Stimulated activated CD4-positive, alpha-beta T cell treated with anti-CD3 and anti-CD28 coated beads, Interleukin-1b, Interleukin-23, amount 100 ng/mL, for 4 hours (primary cell): ENCODE results near the gene LENEP.

Experiments
- DNase-seq, 2 donors: peaks; one replicate each; pipeline ENCODE4 v3.0.0-alpha.2; 2020; ENCODE audit warnings: low read depth in 2 of 2

LENEP gene

DNA sequence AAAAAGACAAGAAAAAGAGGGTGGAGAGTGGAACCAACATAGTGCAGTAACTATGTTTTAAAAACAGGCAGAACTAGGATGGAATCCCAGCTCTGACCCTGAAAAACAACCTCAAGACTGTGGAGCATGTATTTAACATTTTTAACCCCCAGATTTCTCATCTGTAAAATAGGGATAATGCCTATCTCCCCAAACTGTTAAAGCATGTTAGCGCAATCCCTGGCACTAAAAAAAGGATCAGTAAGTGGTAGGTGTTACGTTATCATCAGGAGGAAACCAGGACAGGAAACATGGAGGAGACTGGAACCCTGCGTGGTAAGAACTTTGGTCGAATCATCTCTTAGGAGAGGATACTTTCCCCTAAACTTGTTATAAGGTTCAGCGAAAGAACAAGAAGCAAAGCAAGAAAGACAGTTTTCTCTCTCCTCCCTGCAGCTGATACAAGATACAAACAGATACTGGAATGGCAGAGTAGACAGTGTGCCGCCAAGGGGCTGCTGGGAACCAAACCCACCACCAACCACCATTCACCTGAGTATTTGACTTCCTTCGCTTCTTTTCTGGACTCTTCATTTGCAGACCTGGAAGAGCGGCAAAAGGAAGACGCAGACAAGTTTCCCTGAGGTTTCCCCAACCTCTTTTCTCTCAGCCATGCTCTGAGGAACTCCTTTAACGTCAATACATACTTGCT, 32.8 kb upstream of the LENEP start:
- no peak for DNase-seq

DNA sequence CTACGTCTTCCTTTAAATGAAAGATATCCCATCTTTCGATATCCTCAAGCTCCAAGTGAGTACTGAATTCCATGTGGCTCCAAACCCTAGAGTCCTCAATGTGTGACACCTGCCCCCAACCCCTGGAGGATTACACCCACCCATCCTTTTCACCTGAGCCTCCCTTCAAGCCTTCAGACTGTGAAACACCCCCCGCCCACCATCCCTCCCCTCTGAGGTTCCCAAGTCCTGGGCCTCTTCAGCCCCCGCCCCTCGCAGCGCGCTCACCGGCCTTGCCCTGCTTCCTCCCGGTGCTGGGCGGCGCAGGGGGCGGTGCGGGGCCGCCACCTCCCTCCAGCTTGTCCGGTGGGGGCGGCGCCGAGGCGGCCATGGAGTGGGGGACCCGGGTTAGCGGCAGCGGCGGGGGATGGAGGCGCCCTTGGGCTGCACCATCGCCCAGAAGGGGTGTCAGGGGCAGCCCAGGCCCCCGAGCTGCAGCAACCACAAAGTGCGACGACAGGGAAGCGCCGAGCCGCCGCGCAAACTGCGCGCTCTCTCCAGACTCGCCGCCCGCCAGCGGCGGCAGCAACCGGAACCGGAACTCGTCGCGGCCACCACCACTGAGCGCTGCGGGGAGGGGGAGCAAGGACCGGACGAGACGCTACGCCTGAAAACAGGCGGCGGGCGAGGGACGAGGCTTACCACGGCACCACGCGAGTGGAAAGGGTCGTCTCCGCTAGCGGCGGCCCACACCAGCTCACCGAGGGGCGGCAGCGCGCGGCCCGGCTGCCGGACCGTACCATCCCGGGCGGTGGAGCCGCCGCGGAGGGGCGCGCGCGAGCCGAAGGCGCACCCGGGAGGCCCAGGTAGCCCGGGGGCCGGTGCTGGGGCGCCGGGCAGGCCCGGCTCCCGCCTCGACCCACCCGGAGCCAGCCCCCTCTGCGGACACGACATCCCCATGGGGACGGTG, 31.9 kb upstream of the LENEP start, which contains the start of gene PYGO2:
PYGO2 (minus strand) TSS at position 576 of the 949 bp plus-strand sequence; CDS start at position 370, 206 bp downstream.
- peak; percentile 66 to 81 for DNase-seq

DNA sequence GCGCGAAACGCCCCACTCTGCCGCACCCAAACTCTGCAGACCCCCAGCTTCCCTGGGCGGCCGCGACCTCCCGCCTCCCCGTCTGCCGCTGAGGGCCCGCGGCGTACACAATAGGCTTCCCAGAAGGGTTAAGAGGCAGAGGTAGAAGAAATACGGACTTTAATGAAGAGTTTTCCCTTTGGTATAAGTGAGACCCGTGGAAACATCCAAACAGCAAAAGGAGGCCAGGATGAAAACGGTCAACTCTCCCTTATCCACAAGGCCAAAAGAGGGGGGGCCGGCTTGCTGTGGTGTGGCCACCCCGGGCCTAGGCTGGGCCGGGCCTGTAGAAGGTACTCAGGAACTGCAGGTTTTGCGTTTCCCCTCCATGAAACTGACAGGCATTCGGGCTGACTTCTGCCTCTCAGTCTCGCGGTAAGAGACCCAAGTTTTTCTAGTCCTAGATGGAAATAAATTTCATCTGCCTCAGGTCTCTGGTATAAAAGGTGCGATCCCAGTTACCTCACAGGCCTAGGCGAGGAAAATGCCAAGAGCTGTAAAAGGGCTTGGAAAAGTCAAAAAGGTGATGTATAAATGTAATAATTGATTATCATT, 31.1 kb upstream of the LENEP start:
- no peak for DNase-seq

DNA sequence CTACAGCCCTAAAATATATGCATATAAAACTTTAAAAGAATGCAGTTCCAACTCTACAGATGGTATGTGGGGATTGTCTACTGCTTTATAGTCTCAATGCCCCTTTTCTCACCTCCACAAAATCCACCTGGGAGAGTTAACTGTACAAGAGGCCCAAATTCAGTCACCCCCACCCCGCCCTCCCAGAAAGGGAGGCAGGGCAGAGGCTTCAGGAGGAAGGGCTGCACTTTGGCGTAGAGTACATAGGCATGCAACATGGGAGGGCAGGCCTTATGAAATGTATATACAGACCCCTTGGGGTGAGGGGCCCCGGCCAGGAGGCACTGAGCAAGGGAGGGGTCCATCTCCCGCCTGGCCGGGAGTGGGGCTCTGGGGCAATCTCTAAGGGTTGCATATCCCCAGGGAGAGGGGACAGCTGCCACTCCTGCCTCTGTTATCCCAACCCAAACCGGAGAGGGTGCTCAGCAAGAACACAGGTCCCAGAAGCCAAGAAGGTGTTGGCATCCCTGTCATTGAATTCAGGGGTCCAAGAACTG, 30.5 kb upstream of the LENEP start:
- DNase-seq, result no peak

DNA sequence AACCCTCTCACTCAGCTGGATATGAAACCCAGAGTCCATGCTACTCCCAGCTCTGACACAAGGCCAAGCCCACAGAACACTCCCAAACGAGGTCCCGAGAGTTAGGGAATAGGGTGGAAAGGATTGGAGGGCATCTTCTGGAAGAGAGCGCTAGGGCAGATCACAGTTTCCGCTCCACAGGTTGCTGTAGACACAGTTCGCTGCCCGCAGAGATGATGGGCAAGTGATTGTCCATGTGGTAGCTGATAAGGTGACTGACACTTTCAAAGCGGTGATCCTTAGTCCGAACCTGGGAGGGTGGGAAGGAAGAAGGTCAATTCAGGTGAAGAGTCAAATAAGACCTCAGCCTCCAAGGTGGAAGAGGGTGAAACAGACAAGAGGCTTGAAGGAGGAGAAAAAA, 29.7 kb upstream of the LENEP start:
- DNase-seq, result no peak

DNA sequence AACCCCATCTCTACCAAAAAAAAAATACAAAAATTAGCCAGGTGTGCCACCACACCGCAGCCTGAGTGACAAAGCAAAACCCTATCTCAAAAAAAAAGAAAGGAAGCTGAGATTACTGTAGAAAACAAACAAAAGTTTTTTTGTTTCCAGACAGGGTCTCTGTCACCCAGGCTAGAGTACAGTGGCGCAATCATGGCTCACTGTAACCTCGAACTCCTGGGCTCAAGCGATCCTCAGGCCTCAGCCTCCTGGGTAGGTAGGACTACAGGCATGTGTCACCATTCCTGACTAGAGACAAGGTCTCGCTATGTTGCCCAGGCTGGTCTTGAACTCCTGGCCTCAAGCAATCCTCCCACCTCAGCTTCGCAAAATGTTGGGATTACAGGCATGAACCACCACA, 29.0 kb upstream of the LENEP start:
- DNase-seq, result no peak

DNA sequence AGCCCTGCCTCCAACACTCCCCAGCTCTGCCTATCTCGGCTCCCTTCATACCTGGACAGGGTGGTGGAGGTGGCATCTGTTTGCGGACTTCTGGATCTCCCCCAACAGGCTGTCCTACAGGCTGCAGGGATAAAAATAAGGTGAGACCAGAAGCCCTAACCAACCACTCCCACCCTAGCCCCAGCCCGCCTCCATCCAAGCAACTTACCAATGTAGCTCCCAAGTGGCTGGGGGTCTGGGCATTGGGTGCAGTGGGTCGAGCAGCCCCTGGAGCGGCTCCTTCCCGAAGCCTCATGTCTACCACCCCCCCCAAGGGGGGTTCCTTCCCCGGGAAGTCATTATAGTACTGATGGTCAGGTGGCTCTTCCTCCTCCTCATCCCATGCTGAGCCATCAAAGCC, 27.3 kb upstream of the LENEP start:
- no peak for DNase-seq

DNA sequence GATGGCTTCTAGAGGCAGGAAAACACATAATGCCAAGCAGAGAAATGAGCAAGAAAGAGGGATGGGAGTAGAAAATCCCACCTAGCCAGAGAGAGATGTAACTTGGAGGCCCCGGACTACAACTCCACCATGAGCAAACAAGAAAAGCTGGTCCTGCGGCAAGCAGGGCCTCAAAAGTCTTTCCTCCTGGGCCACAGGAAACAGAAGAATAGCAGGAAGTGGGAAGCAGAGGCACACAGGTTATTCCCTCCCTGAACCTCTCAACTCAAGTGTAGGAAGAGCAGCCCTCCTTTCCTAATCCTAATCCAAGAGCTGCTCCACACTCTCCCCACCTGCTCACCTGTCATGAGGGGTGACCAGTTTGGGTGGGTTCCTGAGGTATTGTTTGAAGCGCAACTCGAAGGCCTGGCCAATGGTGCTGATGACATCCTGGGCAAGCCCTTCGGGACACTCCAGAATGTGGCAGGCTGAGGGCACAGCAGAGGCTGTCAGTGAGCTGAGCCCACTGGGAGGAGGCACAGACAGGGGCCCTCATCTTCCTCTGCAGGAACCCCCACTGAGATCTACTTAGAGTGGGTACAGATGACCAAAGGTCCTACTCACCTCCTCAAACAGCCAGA, 25.9 kb upstream of the LENEP start:
- no peak for DNase-seq

DNA sequence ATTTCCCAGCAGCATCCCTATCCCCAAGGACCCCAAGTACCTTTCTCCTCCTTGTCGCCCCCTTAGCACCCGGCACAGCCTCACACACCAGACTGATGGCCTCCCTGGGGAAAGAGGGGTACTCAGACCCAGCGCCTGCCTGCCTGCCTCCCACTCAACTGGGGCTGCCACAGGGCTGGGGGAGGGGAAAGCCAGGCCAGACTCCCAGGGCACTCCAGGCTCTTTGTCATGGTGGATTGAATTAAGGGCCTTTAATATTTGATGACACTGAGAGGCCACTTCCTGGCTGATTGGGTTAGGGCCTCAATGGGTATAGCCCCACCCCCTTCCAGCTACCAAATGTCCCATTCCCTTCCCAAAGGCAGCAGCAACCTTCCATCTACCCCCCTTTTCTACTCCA, 24.7 kb upstream of the LENEP start:
- no peak for DNase-seq

DNA sequence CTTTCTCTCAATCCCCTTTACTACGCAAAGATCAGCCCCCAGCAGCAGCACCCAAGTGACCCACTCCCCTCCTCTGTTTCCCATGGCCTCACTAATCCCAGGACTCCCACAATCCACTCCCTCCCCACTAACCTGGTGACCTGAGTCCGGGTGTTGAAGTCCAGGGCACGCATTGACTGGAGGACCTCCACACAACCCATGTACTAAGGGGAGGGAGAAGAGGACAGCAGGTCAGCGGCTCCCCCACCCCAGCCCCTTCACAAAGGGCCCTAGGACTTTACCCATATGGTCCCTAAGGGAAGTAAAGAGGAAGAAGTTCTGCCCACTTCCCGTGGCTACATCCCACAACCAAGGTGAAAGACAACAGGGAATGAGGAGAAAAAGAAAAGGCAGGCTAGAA, 24.1 kb upstream of the LENEP start:
- DNase-seq, result no peak

DNA sequence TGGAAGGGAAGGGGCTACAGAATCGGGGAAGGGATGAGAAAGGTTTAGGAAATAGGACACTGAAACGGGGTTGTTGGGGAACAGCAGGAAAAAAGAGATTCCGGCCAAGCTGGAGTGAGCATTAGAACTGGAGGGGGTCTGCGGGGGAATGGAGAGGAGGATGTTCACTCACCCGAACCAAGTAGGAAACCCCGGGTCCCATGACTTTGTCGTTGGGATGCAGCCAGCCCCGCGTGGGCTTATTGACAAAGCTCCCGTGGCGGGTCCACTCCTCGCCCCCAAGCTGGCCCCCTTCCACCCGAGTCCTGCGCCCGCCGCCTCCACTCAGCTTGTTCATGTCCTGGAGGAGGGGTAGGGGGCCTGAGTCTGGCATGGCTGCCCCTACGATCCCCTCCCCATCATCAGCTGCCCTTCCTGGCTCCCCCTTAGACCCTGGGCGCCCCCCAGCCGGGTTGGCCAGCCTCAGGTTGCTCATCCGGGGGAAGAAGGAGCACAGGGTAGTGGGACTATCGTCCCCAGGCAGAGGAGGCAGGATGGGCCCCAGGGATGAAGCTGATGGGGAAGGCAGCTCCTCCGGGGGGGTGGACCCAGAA, 23.4 kb upstream of the LENEP start:
- no peak for DNase-seq

DNA sequence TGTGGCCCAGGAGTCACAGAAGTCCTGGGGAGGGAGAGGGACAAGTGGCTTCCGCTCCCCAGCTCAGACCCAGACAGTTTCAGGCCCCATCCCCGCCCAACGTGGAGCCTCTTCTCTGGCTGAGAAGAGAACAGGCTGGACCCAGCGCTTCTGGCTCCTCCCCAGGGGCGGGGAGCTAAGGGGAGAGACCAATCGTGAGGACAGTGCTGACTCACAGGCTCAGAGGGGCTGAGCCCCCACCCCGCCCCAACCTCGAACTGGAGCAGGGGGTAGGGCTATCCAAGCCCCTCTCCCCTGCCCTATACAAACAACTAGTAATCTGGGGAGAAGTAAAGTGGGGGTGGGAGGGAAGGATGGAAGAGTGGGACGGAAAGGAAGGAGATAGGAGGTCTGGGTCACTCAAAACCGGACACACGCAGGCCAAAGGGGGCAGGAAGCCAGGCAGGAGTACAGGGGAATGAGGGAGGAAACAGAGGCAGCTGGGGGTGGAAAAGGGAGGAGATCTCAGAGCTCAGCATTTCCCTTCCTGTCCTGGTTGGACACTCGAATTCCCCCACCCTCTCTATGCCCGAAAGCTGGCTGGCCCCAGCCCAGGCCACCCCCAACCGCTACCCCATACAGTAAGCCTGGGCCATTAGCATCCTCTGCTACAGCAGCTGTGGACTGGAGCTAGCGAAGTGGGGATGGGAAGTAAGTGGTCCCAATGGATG, 22.6 kb upstream of the LENEP start, which contains the start of gene SHC1:
SHC1 (minus strand) TSS at position 117 of the 710 bp plus-strand sequence. CDS start 221 bp downstream, outside the sequence.
- DNase-seq, result peak in 1 of 2 donors; percentile 49

DNA sequence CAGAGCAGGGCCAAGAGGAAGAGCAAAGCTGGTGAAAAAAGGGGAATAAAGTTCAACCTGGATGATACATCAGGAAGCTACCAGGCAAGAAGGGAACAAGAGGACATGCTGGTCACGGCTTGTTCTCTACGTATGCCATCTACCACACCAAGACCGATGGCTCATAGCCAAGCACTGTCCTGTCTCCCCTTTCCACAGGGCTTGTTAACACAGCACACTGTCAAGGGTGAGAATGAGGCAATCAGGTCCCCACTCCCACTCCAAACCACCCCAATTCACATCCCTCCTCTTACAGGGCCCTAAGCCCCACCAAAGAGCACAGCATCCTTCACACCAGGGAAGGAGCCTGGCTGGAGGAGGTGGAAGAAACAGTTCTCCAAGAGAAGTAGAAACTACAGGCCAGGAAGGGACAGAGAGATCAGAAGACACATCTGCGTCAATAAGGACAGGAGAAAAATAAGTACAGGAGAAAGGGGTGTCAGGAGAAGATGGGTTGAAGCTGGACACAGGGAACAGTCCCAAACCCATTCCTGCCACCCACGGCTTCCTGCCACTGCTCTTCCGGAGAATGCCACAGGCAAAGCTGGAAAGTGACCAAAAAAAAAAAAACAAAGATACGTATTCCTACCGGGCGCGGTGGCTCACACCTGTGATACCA, 21.9 kb upstream of the LENEP start:
- DNase-seq, result no peak

DNA sequence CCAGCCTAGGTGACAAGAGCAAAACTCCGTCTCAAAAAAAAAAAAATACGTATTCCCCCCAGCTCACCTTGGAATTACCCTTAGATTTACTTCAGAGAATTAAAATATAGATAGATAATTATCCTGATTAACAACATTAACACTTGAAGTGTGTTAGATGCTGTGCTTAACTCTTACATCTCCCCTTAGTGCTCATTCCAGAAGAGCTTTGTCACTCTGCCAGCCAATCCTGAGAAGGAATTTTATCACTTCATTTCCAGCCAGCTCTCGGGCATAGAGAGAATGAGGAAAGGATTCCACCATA, 21.2 kb upstream of the LENEP start:
- DNase-seq, result no peak

DNA sequence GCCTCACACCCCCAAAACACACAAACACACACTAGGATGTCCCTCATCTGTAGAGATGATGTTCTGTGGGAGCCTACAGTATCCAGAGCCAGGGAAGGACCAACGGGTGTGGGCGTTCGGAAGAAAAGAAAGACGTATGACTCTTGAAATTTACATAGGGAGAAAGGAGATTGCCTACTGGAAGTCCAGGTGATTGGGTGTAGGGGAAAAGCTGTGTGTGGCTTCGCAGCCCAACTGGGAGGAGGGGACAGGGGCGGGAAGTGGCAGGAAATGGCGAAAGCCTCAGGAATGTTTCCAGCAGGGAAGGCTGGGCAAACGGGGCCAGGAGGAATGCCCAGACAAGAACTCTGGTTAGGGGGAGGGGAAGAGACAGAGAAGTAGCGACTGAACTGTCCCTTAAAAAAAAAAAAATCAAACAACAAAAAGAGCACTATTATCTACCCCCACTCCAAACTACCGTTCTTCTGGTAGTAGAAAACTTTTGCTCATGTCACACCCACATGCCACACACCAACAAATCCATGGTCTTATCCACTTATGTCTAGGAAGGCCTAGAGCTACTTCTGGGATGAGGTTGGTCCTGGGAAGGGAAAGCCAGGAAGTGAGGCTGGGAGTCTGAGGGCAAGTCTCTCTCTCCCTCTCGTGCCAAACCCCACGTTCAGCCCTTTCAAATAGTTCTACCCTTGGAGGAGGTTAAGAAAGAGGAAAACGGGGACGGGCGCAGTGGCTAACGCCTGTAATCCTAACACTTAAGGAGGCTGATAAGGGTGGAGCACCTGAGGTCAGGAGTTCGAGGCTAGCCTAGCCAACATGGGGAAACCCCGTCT, 20.7 kb upstream of the LENEP start:
- DNase-seq, result no peak

DNA sequence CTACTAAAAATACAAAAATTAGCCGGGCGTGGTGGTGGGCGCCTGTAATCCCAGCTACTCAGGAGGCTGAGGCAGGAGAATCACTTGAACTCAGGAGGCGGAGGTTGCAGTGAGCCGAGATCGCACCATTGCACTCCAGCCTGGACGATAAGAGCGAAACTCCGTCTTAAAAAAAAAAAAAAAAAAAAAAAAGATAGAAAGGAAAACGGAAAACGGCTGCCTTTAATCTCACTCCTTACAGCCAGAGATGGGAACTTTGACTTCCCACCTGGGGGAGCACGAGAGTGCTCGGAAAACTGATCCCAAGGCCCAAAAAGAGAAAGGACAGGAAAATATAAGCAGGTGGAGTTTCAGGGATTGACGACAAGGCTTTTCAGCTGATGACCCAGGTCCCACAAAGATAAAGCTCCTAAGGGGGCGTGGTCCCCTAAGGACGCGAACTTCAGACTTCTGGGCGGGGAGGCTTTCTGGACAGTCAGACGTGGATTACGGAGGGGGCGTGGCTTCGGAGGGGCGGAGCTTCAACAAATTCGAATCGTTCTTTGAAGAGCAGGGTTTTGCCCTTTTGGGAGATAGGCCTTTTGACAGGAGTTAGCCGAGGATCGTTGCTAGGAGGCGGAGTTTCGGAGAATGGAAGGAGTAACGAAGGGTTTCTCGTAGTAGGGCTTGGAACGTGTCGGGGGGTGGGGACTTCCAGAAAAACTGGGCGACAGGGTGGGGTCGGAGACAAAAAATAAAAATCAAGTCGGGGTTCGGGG, 19.9 kb upstream of the LENEP start:
- DNase-seq, result peak; percentile 85 to 88

DNA sequence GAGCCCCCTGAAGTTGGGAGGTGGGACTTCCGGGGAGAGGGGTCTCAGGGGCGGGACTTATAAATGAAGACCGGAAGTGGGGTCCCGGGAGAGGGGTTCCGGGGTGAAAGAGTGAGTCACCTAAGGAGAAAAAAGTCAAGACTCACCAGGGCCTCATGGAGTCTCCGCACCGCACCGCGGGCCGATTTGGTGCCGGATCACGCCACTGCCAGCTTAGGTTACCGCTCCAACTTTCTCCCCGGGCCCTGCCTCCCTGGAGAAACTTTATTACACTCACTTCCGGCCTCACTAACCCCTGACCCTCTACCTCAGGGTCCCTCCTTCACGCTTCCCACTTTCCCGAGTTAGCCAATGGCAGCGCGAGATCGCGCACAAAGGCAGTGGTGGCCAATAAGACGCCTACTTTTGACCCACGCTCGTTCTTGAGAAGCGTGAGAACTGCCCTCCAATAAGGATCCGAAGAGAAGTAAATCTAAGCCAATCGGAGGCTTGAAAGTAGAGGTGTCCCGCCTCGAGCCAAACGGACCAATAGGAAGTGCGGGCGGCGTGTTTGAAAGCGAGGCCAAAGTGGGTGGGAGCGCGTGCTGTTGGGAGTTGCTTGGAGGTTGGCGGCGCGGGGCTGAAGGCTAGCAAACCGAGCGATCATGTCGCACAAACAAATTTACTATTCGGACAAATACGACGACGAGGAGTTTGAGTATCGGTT, 19.1 kb upstream of the LENEP start, which contains the start of gene CKS1B:
CKS1B (plus strand) TSS at position 580 of the 706 bp plus-strand sequence; CDS start at position 645, 65 bp downstream.
- DNase-seq, result peak; percentile 85 to 93
